SK-N-SH (cell line): ENCODE data around the gene QSER1. TPM values are rescaled to one million over a fixed set of nuclear protein-coding genes. Genes with fewer than 3 reads are reported as not detected.

ENCODE experiments used
- CTCF ChIA-PET: fragments of 300-600, 350-600 bp; formaldehyde crosslinking; extraction: SDS; loops from one replicate; lab custom pipeline; 2021; lab: Yijun Ruan, JAX
- POLR2A ChIA-PET: fragments of 350-600 bp; sonication (Branson Sonifier 250); formaldehyde crosslinking; extraction: SDS; loops from one replicate; lab custom pipeline; 2020; ENCODE audit warnings: antibody characterized with exemption, inconsistent platforms; lab: Yijun Ruan, JAX
- DNase-seq: peaks from one replicate; pipeline ENCODE4 v3.0.0; 2012
- H2AFZ ChIP-seq: fragments of 200-600 bp; sonication (generic); 2 replicates; pipeline ENCODE4 v1.8.1; 2016; ENCODE audit warnings: antibody characterized with exemption, mild to moderate bottlenecking, low read depth
- H3F3A ChIP-seq: fragments of 200-600 bp; sonication (generic); replicated peaks from 2 replicates; pipeline ENCODE3; 2016; ENCODE audit warnings: antibody characterized with exemption, mild to moderate bottlenecking; ENCODE audit not compliant: insufficient read depth
- H3K27ac ChIP-seq, 2 experiments: fragments of 200-500 bp in 1 of 2; fragments of 200-600 bp in 1 of 2; sonication (Bioruptor generic) in 1 of 2; sonication (generic), shearing (Covaris generic) in 1 of 2; 2 replicates each; pipeline versions ENCODE4 v1.5.1 to v1.6.1; 2014 to 2016; ENCODE audit warnings: low read depth in 2 of 2, inconsistent platforms in 1 of 2, low read length in 1 of 2, mild to moderate bottlenecking in 1 of 2, mixed read lengths in 1 of 2
- H3K27me3 ChIP-seq: fragments of 200-600 bp; sonication (generic), shearing (Covaris generic); 2 replicates; pipeline ENCODE4 v1.6.1; 2016; ENCODE audit warnings: mixed run types; ENCODE audit not compliant: insufficient read depth
- H3K36me3 ChIP-seq, 2 experiments: fragments of 200-500 bp in 1 of 2; fragments of 200-600 bp in 1 of 2; sonication (Bioruptor generic) in 1 of 2; sonication (generic) in 1 of 2; replicated peaks in 1 of 2; 2 replicates each; pipeline versions ENCODE3 to v1.5.1; 2014 to 2016; ENCODE audit warnings: low read length in 1 of 2, mild to moderate bottlenecking in 1 of 2; ENCODE audit not compliant: insufficient read depth in 2 of 2, control insufficient read depth in 1 of 2
- H3K4me1 ChIP-seq, 2 experiments: fragments of 200-500 bp in 1 of 2; fragments of 200-600 bp in 1 of 2; sonication (Bioruptor generic) in 1 of 2; sonication (generic), shearing (Covaris generic) in 1 of 2; 2 replicates each; pipeline versions ENCODE4 v1.5.1 to v1.6.1; 2014 to 2016; ENCODE audit warnings: low read depth in 1 of 2, low read length in 1 of 2, mixed run types in 1 of 2; ENCODE audit not compliant: insufficient read depth in 2 of 2, control insufficient read depth in 1 of 2
- H3K4me2 ChIP-seq: fragments of 200-600 bp; sonication (generic), shearing (Covaris generic); 2 replicates; pipeline ENCODE4 v1.6.1; 2017; ENCODE audit warnings: mixed run types
- H3K4me3 ChIP-seq, 2 experiments: fragments of 200-500 bp in 1 of 2; fragments of 200-600 bp in 1 of 2; sonication (Bioruptor generic) in 1 of 2; sonication (generic), shearing (Covaris generic) in 1 of 2; 2 replicates each; pipeline versions ENCODE4 v1.5.1 to v1.8.1; 2014 to 2016; ENCODE audit warnings: low read depth in 2 of 2, inconsistent platforms in 1 of 2, low read length in 1 of 2, mild to moderate bottlenecking in 1 of 2, mixed read lengths in 1 of 2, moderate library complexity in 1 of 2
- H3K79me2 ChIP-seq: fragments of 200-600 bp; sonication (generic); 2 replicates; pipeline ENCODE4 v1.8.1; 2017; ENCODE audit warnings: mild to moderate bottlenecking; ENCODE audit not compliant: insufficient read depth
- H3K9ac ChIP-seq: fragments of 200-600 bp; sonication (generic); 2 replicates; pipeline ENCODE4 v1.6.1; 2017; ENCODE audit warnings: mixed run types
- H3K9me2 ChIP-seq: fragments of 200-600 bp; sonication (generic); 2 replicates; pipeline ENCODE4 v1.6.1; 2017; ENCODE audit warnings: mixed run types
- H3K9me3 ChIP-seq: fragments of 200-600 bp; sonication (generic); 2 replicates; pipeline ENCODE4 v1.6.1; 2017; ENCODE audit warnings: mixed run types, mild to moderate bottlenecking, moderate library complexity
- H4K20me1 ChIP-seq: fragments of 200-600 bp; sonication (generic); 2 replicates; pipeline ENCODE4 v1.6.1; 2017; ENCODE audit warnings: mild to moderate bottlenecking, mixed run types; ENCODE audit not compliant: insufficient read depth
- CHD2 ChIP-seq: fragments of 150-350 bp; IDR thresholded peaks from 2 replicates; pipeline ENCODE4 v1.6.1; 2018; ENCODE audit warnings: low read length; ENCODE audit not compliant: partially characterized antibody
- ELF1 ChIP-seq: IDR thresholded peaks from 2 replicates; pipeline ENCODE4 v1.4.0; 2012
- EP300 ChIP-seq, 2 experiments: IDR thresholded peaks; 2 replicates each; pipeline versions ENCODE4 v1.4.0 to v1.6.1; 2012; ENCODE audit warnings: borderline replicate concordance in 1 of 2, low read depth in 1 of 2, low read length in 1 of 2
- FOSL2 ChIP-seq: IDR thresholded peaks from 2 replicates; pipeline ENCODE4 v1.4.0; 2012; ENCODE audit warnings: low read depth, mild to moderate bottlenecking, moderate library complexity, borderline replicate concordance
- FOXJ3 ChIP-seq: sonication (generic); formaldehyde crosslinking; IDR thresholded peaks from 2 replicates; pipeline ENCODE4 v1.5.1; 2020; ENCODE audit warnings: mild to moderate bottlenecking, missing genetic modification reagents
- GABPA ChIP-seq: IDR thresholded peaks from 2 replicates; pipeline ENCODE4 v1.4.0; 2012; ENCODE audit warnings: low read depth, mild to moderate bottlenecking
- MXI1 ChIP-seq: IDR thresholded peaks from 2 replicates; pipeline ENCODE4 v1.6.1; 2012; ENCODE audit warnings: mild to moderate bottlenecking, low read depth, low read length, improper control_type of control experiment
- NFIC ChIP-seq: IDR thresholded peaks from 2 replicates; pipeline ENCODE4 v1.4.0; 2012; ENCODE audit warnings: borderline replicate concordance
- NRF1 ChIP-seq: IDR thresholded peaks from 2 replicates; pipeline ENCODE4 v1.6.1; 2012; ENCODE audit warnings: low read depth, mild to moderate bottlenecking, low read length
- POLR2AphosphoS5 ChIP-seq: IDR thresholded peaks from 2 replicates; pipeline ENCODE4 v1.6.1; 2012; ENCODE audit warnings: low read depth, low read length
- RAD21 ChIP-seq: IDR thresholded peaks from 2 replicates; pipeline ENCODE4 v1.6.1; 2012; ENCODE audit warnings: mild to moderate bottlenecking, low read length
- RCOR1 ChIP-seq: fragments of 150-350 bp; IDR thresholded peaks from 2 replicates; pipeline ENCODE4 v1.6.1; 2017; ENCODE audit warnings: antibody characterized with exemption, low read length
- RXRA ChIP-seq: IDR thresholded peaks from 2 replicates; pipeline ENCODE4 v1.4.0; 2012; ENCODE audit warnings: low read depth, mild to moderate bottlenecking, borderline replicate concordance
- TCF12 ChIP-seq: IDR thresholded peaks from 2 replicates; pipeline ENCODE4 v1.4.0; 2012
- WGBS: methylation state at CpG from one replicate; pipeline ENCODE4 v1.1.6; 2017; ENCODE audit warnings: low lambda C conversion rate; 5-methylcytosine and 5-hydroxymethylcytosine counted together
- polyA plus RNA-seq, 3 experiments: library from polyadenylated mRNA; depleted of rRNA; stranded (reverse); fragments of >200 nt; gene quantifications; 2 replicates each; pipeline ENCODE4 v1.2.3, GENCODE V29; 2012
- TF ChIP-seq, protein P1 (sequence below): IDR thresholded peaks from 2 replicates; pipeline ENCODE4; 2012
- TF ChIP-seq, protein P2 (sequence below): IDR thresholded peaks from 2 replicates; pipeline ENCODE4 v1.4.0; 2012; ENCODE audit warnings: low read depth
- TF ChIP-seq, protein P3 (sequence below): IDR thresholded peaks from 2 replicates; pipeline ENCODE4 v1.4.0; 2012; ENCODE audit warnings: low read depth, borderline replicate concordance
- TF ChIP-seq, protein P4 (sequence below): IDR thresholded peaks from 2 replicates; pipeline ENCODE4 v1.4.0; 2012; ENCODE audit warnings: low read depth, borderline replicate concordance
- TF ChIP-seq, protein P5 (sequence below): fragments of 150-350 bp; IDR thresholded peaks from 2 replicates; pipeline ENCODE4 v1.6.1; 2017; ENCODE audit warnings: antibody characterized with exemption, low read length, low read depth, borderline replicate concordance
- TF ChIP-seq, protein P6 (sequence below): fragments of 200-600 bp; sonication (generic); IDR thresholded peaks from 2 replicates; pipeline ENCODE4 v1.6.1; 2017; ENCODE audit warnings: antibody characterized with exemption, mild to moderate bottlenecking, moderate library complexity

QSER1 gene
- polyA plus RNA-seq, 1 of the 3 experiments (the other 2 are of a cell fraction), result 4.2 TPM

DNA sequence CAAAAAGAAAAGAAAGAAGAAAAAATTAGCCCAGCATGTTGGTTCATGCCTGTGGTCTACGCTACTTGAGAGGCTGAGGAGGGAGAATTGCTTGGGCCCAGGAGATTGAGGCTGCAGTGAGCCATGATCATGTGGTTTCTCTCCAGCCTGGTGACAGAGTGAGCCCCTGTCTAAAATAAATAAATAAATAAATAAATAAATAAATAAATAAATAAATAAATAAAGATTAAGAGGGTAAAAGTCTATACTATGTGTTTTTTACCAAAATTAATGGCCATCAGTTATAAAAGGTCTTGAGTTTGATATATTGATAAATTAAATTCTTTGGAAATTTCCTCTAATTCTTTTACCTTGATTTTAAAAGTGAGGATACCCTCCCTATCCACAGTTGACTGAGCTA lies 97.9 kb downstream of the QSER1 start:
- no peak overlapping the region for H3K4me3 ChIP-seq
- H3K4me1 ChIP-seq, result no peaks in the 10 kb centered on the region
- H3K79me2 ChIP-seq, result no peaks in the 10 kb centered on the region
- no peak for DNase-seq
- POLR2A ChIA-PET, result no interaction called here
- no peak overlapping the region for H3K4me2 ChIP-seq
- no peaks in the 10 kb centered on the region for H3F3A ChIP-seq
- no peak overlapping the region for H3K27ac ChIP-seq
- no peaks in the 10 kb centered on the region for H3K9me2 ChIP-seq
- H3K9ac ChIP-seq, result no peak overlapping the region
- WGBS, result 50% methylated on average over 1 of the region's 1 CpG
- H2AFZ ChIP-seq, result no peak overlapping the region
- no peaks in the 10 kb centered on the region for H3K36me3 ChIP-seq
- H4K20me1 ChIP-seq, result no peaks in the 10 kb centered on the region
- no peaks in the 10 kb centered on the region for H3K27me3 ChIP-seq
- TF ChIP-seq GABPA, result no peak
- no peak for TF ChIP-seq RAD21
- CTCF ChIA-PET, result no interaction called here
- 0 out of 2 replicates have a peak, but pooled peaks cover 3% of the 10 kb centered on the region for H3K9me3 ChIP-seq

DNA sequence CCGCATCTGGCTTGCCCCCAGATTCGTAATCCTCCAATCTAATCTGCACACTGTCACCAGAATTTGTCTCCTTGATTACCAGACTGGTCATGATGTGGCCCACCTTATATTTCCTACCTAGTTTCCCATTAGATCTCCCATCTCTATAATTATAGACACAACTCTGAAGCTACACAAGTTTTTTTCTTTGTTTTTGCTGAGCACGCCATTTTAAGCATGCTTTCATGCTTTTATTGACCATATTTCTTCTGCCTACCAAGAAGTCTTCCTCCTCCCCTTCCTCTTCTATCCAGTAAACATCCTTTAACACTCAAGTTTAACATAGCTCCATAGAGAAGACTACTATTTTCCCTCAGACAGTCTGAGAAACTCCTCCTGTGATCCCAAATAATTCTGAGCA lies 98.8 kb downstream of the QSER1 start:
- DNase-seq, result no peak
- H2AFZ ChIP-seq, result no peak overlapping the region
- no peak overlapping the region for H3K4me2 ChIP-seq
- H3K9me2 ChIP-seq, result no peaks in the 10 kb centered on the region
- POLR2A ChIA-PET, result no interaction called here
- CTCF ChIA-PET, result interaction anchor here (0.8 to 1.2 kb wide), 2 partner anchors 11 to 12 kb away, joined by 3 read pairs; no protein-coding TSS in a partner anchor
- no peaks in the 10 kb centered on the region for H3K4me1 ChIP-seq
- H3K36me3 ChIP-seq, result no peaks in the 10 kb centered on the region
- no peak for TF ChIP-seq FOSL2
- no peak for TF ChIP-seq RAD21
- TF ChIP-seq, protein P1, sequence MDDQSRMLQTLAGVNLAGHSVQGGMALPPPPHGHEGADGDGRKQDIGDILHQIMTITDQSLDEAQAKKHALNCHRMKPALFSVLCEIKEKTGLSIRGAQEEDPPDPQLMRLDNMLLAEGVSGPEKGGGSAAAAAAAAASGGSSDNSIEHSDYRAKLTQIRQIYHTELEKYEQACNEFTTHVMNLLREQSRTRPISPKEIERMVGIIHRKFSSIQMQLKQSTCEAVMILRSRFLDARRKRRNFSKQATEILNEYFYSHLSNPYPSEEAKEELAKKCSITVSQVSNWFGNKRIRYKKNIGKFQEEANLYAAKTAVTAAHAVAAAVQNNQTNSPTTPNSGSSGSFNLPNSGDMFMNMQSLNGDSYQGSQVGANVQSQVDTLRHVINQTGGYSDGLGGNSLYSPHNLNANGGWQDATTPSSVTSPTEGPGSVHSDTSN, result no peak
- no peak for TF ChIP-seq EP300 (IDR thresholded peaks at IDR 0.05; ENCODE audit: borderline replicate concordance in 1 of 2, low read depth in 1 of 2, low read length in 1 of 2)
- TF ChIP-seq, protein P2, sequence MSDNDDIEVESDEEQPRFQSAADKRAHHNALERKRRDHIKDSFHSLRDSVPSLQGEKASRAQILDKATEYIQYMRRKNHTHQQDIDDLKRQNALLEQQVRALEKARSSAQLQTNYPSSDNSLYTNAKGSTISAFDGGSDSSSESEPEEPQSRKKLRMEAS, result no peak
- TF ChIP-seq, protein P3, sequence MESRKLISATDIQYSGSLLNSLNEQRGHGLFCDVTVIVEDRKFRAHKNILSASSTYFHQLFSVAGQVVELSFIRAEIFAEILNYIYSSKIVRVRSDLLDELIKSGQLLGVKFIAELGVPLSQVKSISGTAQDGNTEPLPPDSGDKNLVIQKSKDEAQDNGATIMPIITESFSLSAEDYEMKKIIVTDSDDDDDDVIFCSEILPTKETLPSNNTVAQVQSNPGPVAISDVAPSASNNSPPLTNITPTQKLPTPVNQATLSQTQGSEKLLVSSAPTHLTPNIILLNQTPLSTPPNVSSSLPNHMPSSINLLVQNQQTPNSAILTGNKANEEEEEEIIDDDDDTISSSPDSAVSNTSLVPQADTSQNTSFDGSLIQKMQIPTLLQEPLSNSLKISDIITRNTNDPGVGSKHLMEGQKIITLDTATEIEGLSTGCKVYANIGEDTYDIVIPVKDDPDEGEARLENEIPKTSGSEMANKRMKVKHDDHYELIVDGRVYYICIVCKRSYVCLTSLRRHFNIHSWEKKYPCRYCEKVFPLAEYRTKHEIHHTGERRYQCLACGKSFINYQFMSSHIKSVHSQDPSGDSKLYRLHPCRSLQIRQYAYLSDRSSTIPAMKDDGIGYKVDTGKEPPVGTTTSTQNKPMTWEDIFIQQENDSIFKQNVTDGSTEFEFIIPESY, result no peak
- no peak for TF ChIP-seq TCF12
- no peak for TF ChIP-seq ELF1
- no peak for TF ChIP-seq MXI1
- no peak for TF ChIP-seq NRF1
- TF ChIP-seq, protein P4, sequence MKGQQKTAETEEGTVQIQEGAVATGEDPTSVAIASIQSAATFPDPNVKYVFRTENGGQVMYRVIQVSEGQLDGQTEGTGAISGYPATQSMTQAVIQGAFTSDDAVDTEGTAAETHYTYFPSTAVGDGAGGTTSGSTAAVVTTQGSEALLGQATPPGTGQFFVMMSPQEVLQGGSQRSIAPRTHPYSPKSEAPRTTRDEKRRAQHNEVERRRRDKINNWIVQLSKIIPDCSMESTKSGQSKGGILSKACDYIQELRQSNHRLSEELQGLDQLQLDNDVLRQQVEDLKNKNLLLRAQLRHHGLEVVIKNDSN, result no peak
- no peak for TF ChIP-seq FOXJ3 (CRISPR knock-in tag)
- TF ChIP-seq RXRA, result no peak
- TF ChIP-seq NFIC, result no peak
- no peak for TF ChIP-seq CHD2
- no peak for TF ChIP-seq POLR2AphosphoS5
- TF ChIP-seq RCOR1, result no peak
- TF ChIP-seq, protein P5, sequence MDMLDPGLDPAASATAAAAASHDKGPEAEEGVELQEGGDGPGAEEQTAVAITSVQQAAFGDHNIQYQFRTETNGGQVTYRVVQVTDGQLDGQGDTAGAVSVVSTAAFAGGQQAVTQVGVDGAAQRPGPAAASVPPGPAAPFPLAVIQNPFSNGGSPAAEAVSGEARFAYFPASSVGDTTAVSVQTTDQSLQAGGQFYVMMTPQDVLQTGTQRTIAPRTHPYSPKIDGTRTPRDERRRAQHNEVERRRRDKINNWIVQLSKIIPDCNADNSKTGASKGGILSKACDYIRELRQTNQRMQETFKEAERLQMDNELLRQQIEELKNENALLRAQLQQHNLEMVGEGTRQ, result no peak
- TF ChIP-seq, protein P6, sequence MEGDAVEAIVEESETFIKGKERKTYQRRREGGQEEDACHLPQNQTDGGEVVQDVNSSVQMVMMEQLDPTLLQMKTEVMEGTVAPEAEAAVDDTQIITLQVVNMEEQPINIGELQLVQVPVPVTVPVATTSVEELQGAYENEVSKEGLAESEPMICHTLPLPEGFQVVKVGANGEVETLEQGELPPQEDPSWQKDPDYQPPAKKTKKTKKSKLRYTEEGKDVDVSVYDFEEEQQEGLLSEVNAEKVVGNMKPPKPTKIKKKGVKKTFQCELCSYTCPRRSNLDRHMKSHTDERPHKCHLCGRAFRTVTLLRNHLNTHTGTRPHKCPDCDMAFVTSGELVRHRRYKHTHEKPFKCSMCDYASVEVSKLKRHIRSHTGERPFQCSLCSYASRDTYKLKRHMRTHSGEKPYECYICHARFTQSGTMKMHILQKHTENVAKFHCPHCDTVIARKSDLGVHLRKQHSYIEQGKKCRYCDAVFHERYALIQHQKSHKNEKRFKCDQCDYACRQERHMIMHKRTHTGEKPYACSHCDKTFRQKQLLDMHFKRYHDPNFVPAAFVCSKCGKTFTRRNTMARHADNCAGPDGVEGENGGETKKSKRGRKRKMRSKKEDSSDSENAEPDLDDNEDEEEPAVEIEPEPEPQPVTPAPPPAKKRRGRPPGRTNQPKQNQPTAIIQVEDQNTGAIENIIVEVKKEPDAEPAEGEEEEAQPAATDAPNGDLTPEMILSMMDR, result no peak
- WGBS, result 55% methylated on average over 3 of the region's 3 CpGs
- H3K9me3 ChIP-seq, result 0 out of 2 replicates have a peak, but pooled peaks cover 3% of the 10 kb centered on the region
- H3F3A ChIP-seq, result no peaks in the 10 kb centered on the region
- H3K27me3 ChIP-seq, result no peaks in the 10 kb centered on the region
- H3K9ac ChIP-seq, result no peak overlapping the region
- no peaks in the 10 kb centered on the region for H3K79me2 ChIP-seq
- no peaks in the 10 kb centered on the region for H4K20me1 ChIP-seq
- no peak overlapping the region for H3K4me3 ChIP-seq
- H3K27ac ChIP-seq, result no peak overlapping the region
